HG02981 (cell line): Measurements from ENCODE around the gene HEATR5B.
"Not testable (repeated sequence)": the region's sequence is repeated elsewhere in the genome, so short reads cannot be mapped to it uniquely, and the experiment has no call there.

ENCODE experiments used
- ATAC-seq: cut with Tn5 transposase; IDR thresholded peaks from one replicate; pipeline ENCODE4 v1.9.1; 2021; ENCODE audit warnings: mild to moderate bottlenecking, moderate library complexity; ENCODE audit not compliant: unreplicated experiment

The HEATR5B gene

GRCh38 chr2:37068686-37069085 is 15.5 kb downstream of the HEATR5B start:
- no peak for ATAC-seq

GRCh38 chr2:37061776-37062175 is 22.4 kb downstream of the HEATR5B start:
- ATAC-seq, result no peak

GRCh38 chr2:37061013-37061711 is 23.0 kb downstream of the HEATR5B start:
- ATAC-seq, result no peak

- ATAC-seq, result no peak
These were observed 23.7 kb downstream of the HEATR5B start for GRCh38 chr2:37060446-37060845.

- ATAC-seq, result no peak
These were observed 24.3 kb downstream of the HEATR5B start for GRCh38 chr2:37059841-37060240.

- no peak for ATAC-seq
These were observed 31.4 kb downstream of the HEATR5B start for GRCh38 chr2:37052600-37053332.

GRCh38 chr2:37039580-37039979 is 44.6 kb downstream of the HEATR5B start:
- ATAC-seq, result no peak

- no peak for ATAC-seq
These were observed 46.4 kb downstream of the HEATR5B start for GRCh38 chr2:37037771-37038170.

GRCh38 chr2:37029758-37030157 is 54.4 kb downstream of the HEATR5B start:
- no peak for ATAC-seq

- no peak for ATAC-seq
These were observed 58.1 kb downstream of the HEATR5B start for GRCh38 chr2:37026050-37026449.

GRCh38 chr2:37020887-37021796 is 63.0 kb downstream of the HEATR5B start:
- no peak for ATAC-seq

- ATAC-seq, result no peak
These were observed 63.8 kb downstream of the HEATR5B start for GRCh38 chr2:37020212-37020886.

- peak; percentile 17 for ATAC-seq
These were observed 70.9 kb downstream of the HEATR5B start for GRCh38 chr2:37013315-37013641.

GRCh38 chr2:37011130-37011529 is 73.0 kb downstream of the HEATR5B start:
- no peak for ATAC-seq

- ATAC-seq, result peak; percentile 99
These were observed 78.9 kb downstream of the HEATR5B start for GRCh38 chr2:37005118-37005868.

- no peak for ATAC-seq
These were observed 83.1 kb downstream of the HEATR5B start for GRCh38 chr2:37000988-37001556.

- ATAC-seq, result no peak
These were observed 83.9 kb downstream of the HEATR5B start for GRCh38 chr2:37000318-37000717.

GRCh38 chr2:36999416-36999815 is 84.8 kb downstream of the HEATR5B start:
- ATAC-seq, result not testable (repeated sequence)

- ATAC-seq, result no peak
These were observed 90.1 kb downstream of the HEATR5B start for GRCh38 chr2:36993841-36994620.
